ENCODE results near the gene PTH1R.

The PTH1R gene

DNA sequence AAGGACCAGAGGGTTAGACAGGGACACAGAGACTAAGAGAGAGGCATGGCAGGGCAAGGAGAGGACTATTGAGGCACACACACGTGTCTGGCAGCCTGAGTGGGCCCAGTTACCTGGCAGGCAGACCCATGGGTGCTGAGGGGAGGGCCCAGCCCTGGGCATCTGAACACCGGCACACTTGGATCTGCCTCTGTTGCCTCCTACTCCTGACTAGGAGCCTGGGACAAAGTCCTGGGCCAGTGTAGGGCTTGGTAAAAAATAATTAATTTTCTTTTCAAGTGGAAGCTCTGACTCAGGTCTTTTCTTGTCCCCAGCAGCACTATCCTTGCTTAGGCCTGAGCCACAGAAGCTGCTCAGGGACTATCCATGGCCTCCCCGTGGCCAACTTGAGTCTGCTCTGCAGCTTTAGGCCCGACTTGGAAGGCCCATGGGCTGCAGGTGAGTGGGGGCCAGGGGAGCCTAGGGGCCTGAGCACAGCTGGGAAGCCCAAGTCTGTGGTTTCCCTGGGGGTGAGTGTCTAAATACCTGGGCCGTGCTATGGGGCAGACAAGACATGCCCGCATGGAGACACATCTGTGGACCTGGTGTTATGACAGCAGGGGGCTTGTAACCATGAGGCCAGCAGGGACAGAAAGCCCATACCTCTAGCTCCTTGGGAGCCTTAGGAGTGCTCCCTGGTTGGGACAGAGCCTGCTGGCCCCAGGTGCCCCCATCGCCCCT is at the start of gene PTH1R:
Gene PTH1R, plus strand, starts transcription at position 316 of the 720 bp plus-strand sequence. CDS start 5,839 bp downstream, outside the sequence.
- DNase-seq (ENCODE audit: low spot score) = no peak

DNA sequence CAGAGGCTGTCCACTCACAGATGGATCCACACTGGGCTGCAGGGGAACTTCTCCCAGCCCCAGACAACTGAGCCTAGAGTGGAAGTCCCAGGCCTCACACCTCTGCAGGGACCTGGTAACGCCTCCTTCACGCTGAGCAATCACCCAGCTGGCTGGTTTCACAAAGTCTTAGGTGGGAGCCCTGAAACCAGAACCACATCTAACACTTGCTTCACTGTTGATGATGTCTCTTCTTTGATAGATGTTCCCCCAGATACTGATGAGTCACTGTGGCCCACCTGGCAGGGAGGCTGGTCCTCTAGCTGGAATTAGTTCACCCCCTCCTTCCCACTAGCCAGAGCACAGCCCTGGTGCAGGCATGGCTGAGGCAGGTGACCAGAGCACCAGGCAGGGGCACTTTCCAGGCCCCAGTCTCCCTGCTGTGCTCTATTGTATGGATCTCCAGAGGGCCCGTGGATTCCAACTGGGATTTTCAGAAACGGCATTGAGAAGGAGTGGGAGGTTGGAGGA is 47.8 kb upstream of the PTH1R start:
- DNase-seq (ENCODE audit: low spot score) = peak; percentile 24

DNA sequence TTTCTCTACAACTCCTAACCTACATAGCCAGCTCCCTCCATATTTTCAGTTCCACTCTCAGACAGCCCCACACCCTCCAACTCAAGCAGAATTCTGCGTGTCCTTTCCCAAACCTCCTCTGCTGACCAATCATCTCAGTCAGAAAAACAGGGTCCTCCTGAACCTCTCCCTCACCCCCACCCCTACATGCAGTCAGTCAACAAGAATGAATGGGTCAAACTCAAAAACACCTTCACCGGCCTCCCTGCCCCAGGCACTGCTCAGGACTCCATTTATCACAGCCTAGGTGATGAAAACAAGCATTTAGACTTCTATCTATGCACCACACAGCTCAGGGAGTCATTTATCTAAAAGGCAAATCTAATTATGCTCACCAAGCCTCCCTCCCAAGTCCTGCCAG is 46.7 kb upstream of the PTH1R start:
- DNase-seq (ENCODE audit: low spot score) = no peak

DNA sequence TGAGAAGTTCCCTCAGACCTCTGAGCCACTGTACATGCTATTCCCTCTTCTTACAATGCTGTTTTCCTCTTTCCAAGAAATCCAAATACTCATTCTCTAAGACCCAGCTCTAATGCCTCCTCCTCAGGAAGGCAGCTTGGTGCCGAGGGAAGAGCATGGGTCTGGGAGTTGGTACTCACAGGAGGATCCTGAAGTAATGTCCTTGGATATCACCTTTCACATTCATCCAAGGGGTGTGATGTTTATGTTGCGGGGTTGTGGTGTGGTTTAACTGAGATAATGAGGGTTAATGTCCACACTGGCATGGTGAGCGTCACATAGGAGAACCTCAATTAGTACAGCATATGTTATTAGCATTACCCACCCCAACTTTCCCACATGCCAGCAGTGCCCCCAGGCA is 46.2 kb upstream of the PTH1R start:
- no peak for DNase-seq (ENCODE audit: low spot score)

DNA sequence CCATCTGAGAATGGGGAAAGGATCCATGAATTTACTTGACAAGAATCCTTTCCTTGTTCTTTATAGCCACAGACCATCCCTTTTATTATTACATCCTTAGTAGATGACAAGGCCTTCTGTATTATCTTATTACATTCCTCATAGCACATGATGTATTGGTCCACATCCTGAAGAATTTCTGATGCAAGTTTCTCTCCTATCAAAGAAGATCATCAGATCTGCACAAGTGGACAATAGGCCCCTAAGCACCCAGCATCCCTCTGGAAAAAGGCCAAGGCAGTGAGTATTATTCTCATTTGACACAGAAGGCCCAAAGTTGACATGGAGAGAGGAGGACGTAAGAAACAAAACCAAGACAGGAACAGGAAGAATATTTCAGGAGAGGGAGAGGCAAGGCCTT is 45.7 kb upstream of the PTH1R start:
- DNase-seq (ENCODE audit: low spot score) = no peak

DNA sequence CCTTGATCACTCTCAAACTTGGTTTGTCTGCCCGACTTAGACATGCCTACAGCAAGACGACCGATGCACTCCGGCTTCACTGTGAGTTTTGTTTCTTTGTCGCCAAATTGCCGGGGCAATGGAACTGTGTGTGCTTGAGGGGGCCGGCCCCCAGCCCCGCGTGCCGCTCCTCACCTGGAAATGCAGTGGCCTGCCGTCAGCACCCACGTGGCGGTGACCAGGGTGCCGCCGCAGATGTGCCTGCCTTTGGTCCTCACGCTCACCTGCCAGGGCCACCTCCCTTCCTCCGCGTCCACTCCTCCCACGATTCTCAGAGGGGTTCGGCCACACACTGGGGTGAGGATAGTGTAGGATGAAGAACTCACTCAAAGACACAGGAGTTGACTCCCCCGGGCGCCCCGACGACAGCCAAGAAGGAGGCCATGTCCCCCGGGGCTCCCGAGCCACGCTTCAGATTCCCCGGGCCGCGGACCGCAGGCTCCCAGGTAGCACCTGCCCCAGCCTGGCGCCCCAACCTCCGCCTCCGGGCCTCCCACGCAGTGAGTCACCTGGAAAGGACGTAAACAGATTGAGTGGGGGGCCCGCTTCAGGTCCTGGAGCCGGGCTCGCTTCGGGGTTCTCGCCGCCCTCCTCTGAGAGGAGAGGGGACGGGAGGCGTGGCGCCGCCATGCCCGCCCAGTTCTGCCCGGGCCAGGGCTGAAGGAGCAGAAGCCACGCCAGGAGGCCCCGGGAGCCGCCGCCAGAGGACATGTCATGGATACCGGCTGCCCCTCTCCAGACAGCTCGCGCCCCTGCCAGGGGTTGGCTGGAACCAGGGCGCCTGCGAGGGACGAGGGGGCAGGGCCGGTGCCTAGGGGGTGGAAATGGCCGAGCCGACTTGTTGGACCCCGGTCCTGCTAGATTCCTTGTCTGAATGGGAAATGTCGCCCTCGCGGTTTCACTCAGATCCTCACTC is 43.9 kb upstream of the PTH1R start:
- no peak for DNase-seq (ENCODE audit: low spot score)

DNA sequence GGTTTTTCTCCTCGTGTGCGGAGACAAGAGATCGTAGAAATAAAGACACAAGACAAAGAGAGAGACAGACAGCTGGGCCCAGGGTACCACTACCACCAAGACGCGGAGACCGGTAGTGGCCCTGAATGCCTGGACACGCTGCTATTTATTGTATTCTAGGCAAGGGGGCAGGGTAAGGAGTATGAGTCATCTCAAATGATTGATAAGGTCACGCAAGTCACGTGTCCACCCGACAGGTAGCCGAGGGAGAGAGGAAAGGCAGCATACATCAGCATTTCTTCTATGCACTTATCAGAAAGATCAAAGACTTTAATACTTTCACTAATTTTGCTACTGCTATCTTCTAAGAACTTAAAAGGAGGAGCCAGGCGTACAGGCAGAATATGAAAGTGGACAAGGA is 42.5 kb upstream of the PTH1R start:
- DNase-seq (ENCODE audit: low spot score) = no peak

DNA sequence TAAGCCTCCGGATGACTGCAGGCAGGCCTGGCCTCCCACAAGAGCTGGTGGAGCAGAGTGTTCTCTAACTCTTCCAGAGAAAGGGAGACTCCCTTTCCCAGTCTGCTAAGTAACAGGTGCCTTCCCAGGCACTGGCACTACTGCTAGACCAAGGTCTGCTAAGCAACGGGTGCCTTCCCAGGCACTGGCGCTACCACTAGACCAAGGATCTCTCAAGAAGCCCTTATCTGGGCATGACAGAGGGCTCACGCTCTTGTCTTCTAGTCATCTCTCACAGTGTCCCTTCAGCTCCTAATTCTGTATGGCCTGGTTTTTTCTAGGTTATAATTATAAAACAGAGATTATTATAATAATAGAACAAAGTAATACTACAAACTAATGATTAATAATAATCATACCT is 42.0 kb upstream of the PTH1R start:
- DNase-seq (ENCODE audit: low spot score) = no peak

DNA sequence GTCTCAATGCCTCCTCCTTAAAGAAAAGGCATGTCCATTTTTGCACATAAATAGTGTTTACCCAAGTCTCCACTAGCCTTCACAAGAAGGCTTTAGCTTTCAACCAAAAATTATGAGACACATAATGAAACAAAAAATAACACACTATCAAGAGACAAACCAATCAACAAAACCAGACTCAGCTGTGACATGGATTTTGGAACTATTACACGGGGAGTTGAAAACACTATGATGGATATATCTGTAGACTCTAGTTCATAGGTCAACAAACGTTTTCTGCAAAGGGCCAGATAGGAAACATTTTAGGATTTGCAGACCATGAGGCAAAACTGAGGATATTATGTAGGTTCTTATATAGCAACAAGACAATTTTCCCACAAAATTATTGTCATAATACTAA is 39.2 kb upstream of the PTH1R start:
- DNase-seq (ENCODE audit: low spot score) = no peak

DNA sequence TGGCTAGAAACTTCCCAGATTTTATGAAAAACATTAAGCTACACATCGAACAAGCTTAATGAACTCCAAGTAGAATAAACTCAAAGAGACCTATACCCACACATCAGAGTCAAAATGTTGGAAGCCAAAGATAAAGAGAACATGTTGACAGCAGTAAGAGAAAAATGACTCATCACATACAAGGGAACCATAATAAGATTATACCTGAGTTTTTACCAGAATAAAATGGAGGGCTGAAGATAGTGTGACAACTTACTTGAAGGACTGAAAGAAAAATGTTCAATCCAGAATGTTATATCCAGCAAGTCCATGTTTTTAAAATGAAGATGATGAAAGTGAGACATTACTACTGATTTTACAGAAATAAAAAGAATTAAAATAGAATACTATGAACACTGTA is 37.0 kb upstream of the PTH1R start:
- DNase-seq (ENCODE audit: low spot score) = no peak

DNA sequence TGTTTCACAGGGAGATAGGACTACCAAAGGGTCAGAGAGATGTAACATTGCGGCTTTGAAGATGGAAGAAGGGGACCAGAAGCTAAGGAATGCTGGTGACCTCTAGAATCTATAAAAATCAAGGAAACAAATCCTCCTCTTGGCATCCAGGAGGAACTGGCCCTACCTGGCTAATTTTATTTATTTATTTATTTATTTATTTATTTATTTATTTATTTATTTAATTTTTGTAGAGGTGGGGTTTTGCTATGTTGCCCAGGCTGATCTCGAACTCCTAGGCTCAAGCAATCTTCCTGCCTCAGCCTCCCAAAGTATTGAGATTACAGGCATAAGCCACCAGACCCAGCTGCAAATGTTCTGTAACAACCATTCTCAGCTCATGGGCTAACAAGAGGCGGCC is 34.0 kb upstream of the PTH1R start:
- no peak for DNase-seq (ENCODE audit: low spot score)

DNA sequence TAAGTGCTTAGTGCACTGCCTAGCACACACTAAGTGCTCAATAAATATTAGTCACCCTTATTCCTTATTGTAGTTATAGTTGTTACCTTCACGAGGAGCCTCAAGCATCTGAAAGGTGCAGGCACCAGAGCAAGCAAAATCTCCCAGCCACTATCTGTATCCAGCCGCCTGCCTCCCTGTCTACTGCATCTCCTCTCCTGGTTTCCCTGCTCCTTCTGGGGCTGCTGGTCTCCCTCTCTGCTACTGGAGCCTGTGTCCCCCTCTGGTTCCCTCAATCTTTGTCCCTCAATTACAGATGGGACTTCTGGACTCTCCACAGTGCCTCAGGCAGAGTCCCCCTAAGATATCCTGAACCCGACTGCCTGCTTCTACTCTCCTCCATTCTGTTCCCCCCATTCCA is 33.1 kb upstream of the PTH1R start:
- DNase-seq (ENCODE audit: low spot score) = no peak

DNA sequence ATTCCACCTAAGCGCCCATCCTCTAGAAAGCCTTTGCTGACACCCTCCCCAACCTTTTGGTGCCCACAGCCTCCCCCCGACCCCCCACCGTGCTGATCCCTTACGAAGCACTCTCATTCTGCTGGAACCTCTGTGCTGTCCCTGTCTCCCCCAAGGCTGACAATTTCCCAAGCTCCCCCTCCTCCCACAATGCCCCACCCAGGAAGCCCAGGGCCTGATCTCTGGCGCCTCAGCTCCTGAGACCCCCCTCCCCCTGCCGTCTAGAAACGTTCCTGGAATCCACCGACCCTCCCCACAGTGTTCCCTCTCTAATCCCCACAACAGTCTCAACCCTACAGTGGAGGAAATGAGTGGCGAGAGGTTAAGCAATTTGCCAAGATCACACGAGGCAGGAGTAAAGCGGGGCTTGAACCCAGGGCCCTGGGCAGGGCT is 32.6 kb upstream of the PTH1R start:
- no peak for DNase-seq (ENCODE audit: low spot score)

DNA sequence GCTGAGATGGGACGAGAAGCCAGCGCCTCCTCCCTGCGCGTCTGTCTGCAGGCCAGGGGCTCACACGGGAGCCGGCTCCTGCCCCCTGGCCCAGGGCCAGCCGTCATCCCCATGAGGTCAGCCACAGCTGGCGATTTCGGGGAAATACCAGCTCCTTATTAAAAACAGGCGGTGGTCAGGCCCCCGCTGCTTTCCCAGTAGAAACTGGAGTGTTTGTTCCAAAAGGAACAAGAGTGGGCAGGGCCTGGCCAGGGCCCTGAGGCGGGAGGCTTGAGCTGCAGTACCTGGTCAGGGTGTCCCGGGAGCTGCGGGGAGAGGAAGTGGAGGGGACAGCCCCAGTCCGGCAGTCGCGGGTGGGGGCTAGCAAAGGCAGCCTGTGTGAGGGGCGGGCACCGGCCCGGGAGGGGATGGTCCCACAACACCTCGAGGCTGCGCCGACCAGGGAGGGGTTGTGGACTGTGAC is 32.1 kb upstream of the PTH1R start:
- no peak for DNase-seq (ENCODE audit: low spot score)

DNA sequence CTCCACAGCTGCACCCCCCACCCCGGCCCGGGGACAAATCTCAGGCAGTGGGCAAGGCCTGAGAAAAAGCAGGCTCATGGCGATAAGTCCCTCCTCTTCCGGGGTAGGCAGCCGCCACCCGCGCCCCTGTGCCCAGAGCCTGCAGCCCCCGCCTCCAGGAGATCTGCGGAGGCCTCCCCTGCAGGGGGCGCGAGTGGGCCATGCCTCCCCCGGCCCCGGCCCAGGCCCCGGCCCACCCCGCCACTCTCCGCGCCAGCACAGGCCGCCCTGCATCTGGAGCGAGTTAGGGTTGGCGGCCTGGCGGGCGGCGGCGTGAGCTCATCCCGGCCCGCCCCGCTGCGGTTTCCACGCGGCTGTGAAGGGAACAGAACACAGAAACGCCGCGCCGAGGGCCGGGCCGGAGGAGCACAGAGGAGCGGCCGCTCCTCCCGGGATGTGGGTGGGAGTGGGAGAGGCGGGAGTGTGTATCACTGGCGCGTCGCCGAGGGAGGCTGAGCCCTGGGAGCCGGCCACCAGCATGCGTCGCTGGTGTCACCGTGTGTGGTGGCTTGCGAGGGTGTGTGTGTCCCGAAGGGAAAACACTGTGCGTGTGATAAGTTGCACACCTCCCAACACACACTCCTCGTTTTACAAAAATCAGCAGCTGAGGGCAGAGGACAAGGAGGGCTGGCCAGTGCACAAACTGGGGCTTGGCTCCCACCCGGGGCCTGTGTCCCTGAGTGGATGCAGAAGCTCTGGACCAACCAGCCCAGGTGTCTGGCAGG is 31.5 kb upstream of the PTH1R start:
- DNase-seq (ENCODE audit: low spot score) = peak; percentile 65

DNA sequence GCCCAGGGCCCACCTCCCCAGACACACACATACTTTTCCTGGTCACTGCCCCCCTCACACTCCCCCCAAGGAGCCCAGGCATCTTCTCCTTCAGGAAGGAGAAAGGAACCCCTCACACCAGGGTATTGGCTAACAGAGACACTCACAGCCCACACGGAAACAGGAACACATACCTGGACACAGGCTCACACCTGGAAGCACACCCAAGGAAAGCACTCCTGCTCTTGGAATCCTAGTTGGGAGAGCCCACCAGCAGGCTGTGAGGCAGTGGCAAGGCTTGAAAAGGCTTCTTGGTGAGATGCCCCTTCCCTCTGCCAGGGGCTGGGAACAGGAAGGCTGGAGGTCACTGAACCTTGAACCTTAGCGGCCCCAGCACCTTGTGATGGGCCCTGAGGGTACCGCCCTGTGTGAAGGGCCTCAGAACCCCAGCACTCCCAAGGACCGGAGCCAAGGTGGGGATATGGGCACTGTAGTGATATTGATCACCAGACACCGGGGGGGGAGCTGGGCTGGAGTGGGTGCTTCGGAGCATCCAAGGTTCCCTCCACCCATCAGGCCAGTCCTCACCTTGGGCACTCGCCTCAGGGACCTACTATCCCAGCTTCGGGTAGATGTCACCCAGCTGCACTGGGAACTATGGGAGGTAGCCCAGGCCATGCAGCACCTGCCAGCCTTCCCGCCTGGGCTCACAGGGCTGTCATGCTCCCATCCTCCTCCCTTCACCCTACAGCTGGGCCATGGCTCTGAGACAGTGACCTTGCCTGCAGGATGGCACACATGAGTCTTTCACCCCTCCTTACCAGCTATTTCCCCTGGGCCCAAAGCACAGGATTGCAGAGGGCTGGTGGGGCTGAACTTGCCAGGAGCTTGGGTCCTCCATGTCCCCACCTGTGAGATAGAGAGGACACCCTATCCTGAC is 30.6 kb upstream of the PTH1R start:
- DNase-seq (ENCODE audit: low spot score) = no peak

DNA sequence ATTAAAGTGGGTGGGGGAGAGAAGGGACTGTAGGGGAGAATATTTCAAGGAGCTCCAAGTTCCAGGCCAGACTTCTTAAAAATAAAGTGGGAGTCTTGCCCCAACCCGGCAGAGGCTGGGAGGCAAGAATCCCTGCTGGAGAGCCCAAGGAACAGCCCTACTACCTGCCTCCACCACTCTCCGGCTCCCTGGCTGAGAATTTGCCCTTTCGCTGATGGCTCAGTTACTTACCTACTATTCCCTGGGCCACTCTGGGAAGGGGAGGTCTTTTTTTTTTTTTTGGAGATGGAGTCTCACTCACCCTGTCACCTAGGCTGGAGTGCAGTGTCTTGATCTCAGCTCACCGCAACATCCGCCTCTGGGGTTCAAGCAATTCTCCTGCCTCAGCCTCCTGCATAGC is 29.8 kb upstream of the PTH1R start:
- DNase-seq (ENCODE audit: low spot score) = no peak

DNA sequence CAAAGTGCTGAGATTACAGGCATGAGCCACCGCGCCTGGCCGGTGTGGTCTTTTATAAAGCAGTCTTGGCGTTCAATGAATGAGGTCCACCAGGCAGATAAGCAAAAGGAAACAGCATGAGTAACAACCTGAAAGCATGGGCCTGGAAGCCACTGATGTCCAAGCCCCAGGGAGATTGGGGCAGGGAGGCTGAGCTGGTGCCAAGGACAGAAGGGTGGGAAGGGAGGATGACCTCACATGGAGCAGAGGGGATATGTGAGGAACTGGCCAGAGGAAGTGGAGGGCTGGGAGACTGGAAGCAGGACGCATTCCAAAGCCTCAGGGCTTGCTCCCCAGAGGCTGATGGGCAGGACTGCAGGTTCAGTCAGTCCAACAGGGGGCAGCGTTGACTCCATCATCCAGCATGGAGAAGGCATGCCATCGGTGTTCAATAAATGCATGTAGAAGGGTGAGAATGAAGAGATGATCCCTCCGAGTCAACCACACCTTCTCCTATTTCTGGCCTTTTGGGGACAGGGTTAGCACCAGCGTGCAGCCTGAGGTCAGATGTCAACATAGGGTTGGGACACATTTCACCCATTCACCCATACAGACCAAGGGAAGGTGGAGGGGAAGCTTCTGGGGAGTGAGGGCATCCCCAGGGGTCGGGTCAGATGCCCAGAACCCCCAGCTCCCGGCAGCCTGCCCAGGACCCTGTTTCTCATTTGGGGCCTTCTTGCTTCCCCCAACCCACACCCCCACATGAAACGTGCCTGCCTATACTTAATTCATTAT is 29.1 kb upstream of the PTH1R start:
- DNase-seq (ENCODE audit: low spot score) = peak; percentile 52

DNA sequence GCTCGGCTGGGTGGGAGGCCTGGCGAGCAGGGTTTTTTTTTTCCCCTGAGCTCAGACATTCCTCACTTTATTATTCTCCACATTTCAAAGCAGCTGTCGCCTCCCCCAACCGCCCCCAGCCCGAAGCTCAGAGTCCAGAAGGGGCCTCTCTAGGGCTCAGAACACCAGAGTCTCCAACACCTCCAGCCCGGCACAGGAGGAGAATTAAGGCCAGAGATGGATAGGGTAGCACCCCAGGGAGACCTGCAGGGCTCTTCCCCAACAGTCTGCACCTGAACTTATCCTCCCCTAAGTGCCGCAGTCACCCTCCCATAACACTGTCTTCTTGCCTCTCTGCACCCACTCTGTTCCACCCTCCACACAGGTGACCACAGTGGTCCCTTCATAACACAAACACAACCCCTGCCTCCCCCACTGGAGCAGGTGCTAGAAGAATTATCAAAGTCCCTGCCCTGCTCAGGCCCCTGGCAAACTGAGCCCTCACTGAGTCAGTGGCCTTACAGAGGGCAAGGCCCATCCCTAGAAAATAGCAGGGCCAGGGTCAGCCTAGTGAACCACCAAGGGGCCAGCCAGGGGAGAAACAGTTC is 28.4 kb upstream of the PTH1R start:
- DNase-seq (ENCODE audit: low spot score) = no peak

Data from activated CD4-positive, alpha-beta T cell treated with anti-CD3 and anti-CD28 coated beads, Interleukin-2, Interleukin-4, amounts not matched to agents 100 ng/mL and 50 ng/mL, durations not matched to agents 16 hours and 8 hours (primary cell).